OCI-LY7 (cell line): ENCODE measurements around the gene TMLHE.

Experiments used
- EZH2phosphoT487 ChIP-seq: fragments of 200-600 bp; sonication (generic); IDR thresholded peaks from 2 replicates; pipeline ENCODE4 v1.6.1; 2018; ENCODE audit warnings: low read depth, borderline replicate concordance, mild to moderate bottlenecking, mixed run types, antibody characterized with exemption, low read length, moderate library complexity, mixed read lengths
- TF ChIP-seq, protein P1 (sequence below): fragments of 200-600 bp; sonication (generic); conservative IDR thresholded peaks from 2 replicates; pipeline ENCODE4 v1.5.1; 2014; ENCODE audit warnings: mild to moderate bottlenecking, antibody characterized with exemption, low read length, moderate library complexity, mixed read lengths

DNA sequence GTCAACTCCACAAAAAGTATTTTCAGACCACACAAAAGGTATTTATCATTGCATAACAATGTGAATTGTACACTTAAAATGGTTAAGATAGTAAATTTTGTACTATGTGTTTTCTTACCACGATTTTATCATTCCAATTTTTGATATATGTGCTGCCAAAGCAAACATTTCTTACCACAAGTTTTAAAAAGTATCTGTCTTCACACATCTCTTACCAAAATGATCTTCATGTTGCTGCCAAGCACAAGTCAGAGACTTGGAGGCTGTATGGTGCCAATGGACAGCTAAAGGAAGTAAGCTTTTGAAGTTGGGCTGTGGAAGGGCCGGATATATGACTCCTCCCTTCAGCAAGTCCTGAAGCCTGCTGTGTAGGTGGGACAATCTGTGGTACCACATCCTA, 67.9 kb downstream of the TMLHE start:
- TF ChIP-seq, protein P1, sequence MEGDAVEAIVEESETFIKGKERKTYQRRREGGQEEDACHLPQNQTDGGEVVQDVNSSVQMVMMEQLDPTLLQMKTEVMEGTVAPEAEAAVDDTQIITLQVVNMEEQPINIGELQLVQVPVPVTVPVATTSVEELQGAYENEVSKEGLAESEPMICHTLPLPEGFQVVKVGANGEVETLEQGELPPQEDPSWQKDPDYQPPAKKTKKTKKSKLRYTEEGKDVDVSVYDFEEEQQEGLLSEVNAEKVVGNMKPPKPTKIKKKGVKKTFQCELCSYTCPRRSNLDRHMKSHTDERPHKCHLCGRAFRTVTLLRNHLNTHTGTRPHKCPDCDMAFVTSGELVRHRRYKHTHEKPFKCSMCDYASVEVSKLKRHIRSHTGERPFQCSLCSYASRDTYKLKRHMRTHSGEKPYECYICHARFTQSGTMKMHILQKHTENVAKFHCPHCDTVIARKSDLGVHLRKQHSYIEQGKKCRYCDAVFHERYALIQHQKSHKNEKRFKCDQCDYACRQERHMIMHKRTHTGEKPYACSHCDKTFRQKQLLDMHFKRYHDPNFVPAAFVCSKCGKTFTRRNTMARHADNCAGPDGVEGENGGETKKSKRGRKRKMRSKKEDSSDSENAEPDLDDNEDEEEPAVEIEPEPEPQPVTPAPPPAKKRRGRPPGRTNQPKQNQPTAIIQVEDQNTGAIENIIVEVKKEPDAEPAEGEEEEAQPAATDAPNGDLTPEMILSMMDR = no peak
- TF ChIP-seq EZH2phosphoT487 = no peak
